Measurements from ENCODE around the gene PIK3CA. TPM values are rescaled to one million over a fixed set of nuclear protein-coding genes. Genes with fewer than 3 reads are reported as not detected.

Gene PIK3CA
- total RNA-seq, 1 donor from 2014 or later: 20.1 TPM

DNA sequence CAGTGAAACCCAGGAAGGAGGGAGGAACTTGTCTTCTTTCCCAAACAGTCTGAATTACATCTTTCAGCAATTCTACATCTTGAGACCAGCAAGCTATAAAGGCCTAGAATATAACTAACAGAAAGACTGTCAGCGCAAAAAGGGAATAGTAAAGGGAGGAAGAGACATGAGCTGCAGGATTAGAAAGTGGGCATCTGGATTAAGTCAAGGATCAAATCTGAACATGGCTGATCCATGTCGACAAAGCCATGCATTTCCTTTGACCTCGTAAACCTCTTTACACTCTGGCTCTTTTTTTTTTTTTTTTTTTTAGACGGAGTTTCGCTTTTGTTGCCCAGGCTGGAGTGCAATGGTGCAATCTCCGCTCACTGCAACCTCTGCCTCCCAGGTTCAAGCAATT, 138.2 kb downstream of the PIK3CA start:
- Histone ChIP-seq H3K4me1 (no peaks in the 10 kb centered on the region), H3K36me3 (no peaks in the 10 kb centered on the region), H3K27me3 (no peaks in the 10 kb centered on the region), H3K9me3 (no peaks in the 10 kb centered on the region), H3K4me3 (no peak overlapping the region), H3K27ac (no peak overlapping the region)
- TF ChIP-seq, protein P1, sequence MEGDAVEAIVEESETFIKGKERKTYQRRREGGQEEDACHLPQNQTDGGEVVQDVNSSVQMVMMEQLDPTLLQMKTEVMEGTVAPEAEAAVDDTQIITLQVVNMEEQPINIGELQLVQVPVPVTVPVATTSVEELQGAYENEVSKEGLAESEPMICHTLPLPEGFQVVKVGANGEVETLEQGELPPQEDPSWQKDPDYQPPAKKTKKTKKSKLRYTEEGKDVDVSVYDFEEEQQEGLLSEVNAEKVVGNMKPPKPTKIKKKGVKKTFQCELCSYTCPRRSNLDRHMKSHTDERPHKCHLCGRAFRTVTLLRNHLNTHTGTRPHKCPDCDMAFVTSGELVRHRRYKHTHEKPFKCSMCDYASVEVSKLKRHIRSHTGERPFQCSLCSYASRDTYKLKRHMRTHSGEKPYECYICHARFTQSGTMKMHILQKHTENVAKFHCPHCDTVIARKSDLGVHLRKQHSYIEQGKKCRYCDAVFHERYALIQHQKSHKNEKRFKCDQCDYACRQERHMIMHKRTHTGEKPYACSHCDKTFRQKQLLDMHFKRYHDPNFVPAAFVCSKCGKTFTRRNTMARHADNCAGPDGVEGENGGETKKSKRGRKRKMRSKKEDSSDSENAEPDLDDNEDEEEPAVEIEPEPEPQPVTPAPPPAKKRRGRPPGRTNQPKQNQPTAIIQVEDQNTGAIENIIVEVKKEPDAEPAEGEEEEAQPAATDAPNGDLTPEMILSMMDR (IDR thresholded peaks at IDR 0.05): no peak
- TF ChIP-seq POLR2A (IDR thresholded peaks at IDR 0.05): no peak
- no peak for TF ChIP-seq POLR2AphosphoS5 (IDR thresholded peaks at IDR 0.05; ENCODE audit: insufficient read depth in 1 of 2, low read depth in 1 of 2)
- intact Hi-C loops (cut with DNase I): no loop called here
- DNase-seq (ENCODE audit: extremely low spot score in 2 of 2): no peak

DNA sequence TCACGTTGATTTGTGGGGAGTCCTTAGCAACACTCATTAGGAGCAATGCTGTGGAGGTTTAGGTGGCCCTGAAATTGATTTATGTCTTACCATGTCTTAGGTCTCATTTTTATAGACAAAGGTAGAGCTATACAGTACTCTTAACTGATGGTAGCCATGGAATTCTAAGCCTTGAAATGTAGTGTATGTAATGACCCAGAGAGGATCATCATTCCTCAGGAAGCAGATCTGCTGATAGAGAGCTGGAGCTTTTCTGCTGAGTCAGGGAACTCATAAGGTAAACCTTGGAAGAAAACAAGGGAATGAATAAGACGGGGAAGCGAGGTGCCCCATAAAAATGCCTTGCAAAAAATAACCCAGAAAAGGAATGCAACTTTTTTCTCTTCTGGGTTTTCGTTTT, 140.7 kb downstream of the PIK3CA start:
- no peaks in the 10 kb centered on the region for H3K27me3 ChIP-seq
- H3K4me1 ChIP-seq: no peaks in the 10 kb centered on the region
- intact Hi-C loops (cut with DNase I): no loop called here
- no peak overlapping the region for H3K27ac ChIP-seq
- no peak for DNase-seq (ENCODE audit: extremely low spot score in 2 of 2)
- TF ChIP-seq POLR2A (IDR thresholded peaks at IDR 0.05) (no peak), POLR2AphosphoS5 (IDR thresholded peaks at IDR 0.05; ENCODE audit: insufficient read depth in 1 of 2, low read depth in 1 of 2) (no peak)
- TF ChIP-seq, protein P1 (IDR thresholded peaks at IDR 0.05): no peak
- no peak overlapping the region for H3K4me3 ChIP-seq
- H3K36me3 ChIP-seq: no peaks in the 10 kb centered on the region
- no peaks in the 10 kb centered on the region for H3K9me3 ChIP-seq

DNA sequence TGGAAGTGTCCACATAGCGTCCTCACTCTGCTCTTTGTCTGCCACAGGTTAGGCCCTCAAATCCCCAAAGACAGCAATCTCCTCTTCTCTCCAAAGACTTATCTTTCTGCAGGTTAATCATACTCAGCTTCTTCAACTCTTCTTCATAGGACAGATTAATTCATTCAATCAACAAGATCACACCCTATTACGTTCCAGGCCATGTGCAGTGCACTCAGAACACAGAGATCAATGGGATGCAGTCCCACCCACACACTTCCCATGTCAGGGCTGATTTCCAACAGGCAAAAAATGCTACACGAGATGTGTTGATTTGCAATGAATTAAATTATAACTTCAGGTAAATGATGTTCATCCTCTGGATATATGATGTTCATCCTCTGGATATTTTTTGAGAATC, 141.1 kb downstream of the PIK3CA start:
- H3K4me3 ChIP-seq: no peak overlapping the region
- no peaks in the 10 kb centered on the region for H3K9me3 ChIP-seq
- TF ChIP-seq, protein P1 (IDR thresholded peaks at IDR 0.05): no peak
- TF ChIP-seq POLR2AphosphoS5 (IDR thresholded peaks at IDR 0.05; ENCODE audit: insufficient read depth in 1 of 2, low read depth in 1 of 2) (no peak), POLR2A (IDR thresholded peaks at IDR 0.05) (no peak)
- no peaks in the 10 kb centered on the region for H3K4me1 ChIP-seq
- H3K36me3 ChIP-seq: no peaks in the 10 kb centered on the region
- intact Hi-C loops (cut with DNase I): no loop called here
- H3K27ac ChIP-seq: no peak overlapping the region
- no peaks in the 10 kb centered on the region for H3K27me3 ChIP-seq
- no peak for DNase-seq (ENCODE audit: extremely low spot score in 2 of 2)

Small RNAs within 50 kb of the gene (small RNA-seq; reads per million reads assigned to genes)
- not detected for gene RF00402

Other genes starting within 250 kb of the PIK3CA start
- 9.6 TPM for gene ZMAT3, start 76.5 kb upstream of the PIK3CA start, total RNA-seq
- 1.2 TPM for gene KCNMB3, start 102.8 kb downstream of the PIK3CA start, total RNA-seq
- gene ZNF639, start 174.7 kb downstream of the PIK3CA start, total RNA-seq: 37.3 TPM
- 33.1 TPM for gene MFN1, start 199.4 kb downstream of the PIK3CA start, total RNA-seq

Measured in vagina (tissue), 2 donors.